ENCODE data around the gene CRYBA2.

Gene CRYBA2

DNA sequence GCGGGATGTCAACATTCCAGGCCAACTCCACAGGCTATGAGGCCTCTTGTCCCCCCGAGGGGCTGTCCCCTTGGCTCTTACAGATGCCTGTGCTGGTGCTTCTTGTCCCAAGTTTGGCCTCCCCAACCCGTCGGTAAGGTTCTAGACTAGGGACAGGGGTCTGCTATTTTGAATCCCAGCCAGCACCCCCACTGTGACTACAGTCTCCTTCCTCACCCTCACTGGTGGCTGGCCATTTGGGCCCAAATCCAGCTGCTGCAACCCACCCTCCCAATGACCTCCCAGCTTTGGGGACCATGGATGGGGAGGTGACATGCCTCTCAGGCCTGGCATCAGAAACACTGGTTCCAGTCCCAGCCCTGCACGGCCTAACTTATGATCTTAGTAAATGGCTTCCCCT, 29.4 kb upstream of the CRYBA2 start:
- DNase-seq = no peak

DNA sequence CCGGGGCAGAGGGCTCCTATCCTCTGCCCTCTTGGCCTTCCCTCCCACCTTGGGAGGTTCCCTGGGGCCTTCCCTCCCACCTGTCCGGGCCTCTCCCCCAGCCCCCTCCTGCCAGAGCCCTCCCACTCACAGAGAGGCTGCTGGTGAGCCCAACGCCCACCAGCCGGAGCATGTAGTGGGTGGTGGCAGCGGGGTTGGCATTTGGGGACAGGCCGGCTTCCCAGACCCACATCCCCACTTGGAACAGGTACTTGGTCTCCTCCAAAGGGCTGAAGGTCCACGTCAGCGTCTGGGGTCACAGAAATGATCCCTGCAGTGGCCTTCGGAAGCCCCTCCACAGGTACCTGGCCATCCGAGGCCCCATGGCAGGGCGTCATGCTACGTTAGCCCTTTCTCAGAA, 28.8 kb upstream of the CRYBA2 start:
- DNase-seq = no peak

DNA sequence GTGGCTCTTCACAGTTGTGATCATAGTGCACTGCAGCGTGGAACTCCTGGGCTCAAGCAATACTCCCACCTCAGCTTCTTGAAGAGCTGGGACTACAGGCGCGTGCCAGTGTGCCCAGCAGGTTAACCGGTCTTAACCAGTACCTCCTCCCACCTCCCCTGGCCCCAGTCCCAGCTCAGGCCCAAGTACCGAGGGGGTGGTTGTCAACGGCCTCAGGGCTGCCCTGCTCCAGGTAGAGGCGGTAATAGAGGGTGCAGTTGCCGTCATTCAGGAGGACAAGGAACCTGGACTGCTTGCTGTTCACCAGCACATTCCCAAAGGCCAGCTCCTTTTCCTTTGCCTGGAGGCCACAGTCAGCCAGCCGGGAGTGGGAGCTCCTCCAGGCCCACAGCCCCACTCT, 28.4 kb upstream of the CRYBA2 start:
- DNase-seq = no peak

DNA sequence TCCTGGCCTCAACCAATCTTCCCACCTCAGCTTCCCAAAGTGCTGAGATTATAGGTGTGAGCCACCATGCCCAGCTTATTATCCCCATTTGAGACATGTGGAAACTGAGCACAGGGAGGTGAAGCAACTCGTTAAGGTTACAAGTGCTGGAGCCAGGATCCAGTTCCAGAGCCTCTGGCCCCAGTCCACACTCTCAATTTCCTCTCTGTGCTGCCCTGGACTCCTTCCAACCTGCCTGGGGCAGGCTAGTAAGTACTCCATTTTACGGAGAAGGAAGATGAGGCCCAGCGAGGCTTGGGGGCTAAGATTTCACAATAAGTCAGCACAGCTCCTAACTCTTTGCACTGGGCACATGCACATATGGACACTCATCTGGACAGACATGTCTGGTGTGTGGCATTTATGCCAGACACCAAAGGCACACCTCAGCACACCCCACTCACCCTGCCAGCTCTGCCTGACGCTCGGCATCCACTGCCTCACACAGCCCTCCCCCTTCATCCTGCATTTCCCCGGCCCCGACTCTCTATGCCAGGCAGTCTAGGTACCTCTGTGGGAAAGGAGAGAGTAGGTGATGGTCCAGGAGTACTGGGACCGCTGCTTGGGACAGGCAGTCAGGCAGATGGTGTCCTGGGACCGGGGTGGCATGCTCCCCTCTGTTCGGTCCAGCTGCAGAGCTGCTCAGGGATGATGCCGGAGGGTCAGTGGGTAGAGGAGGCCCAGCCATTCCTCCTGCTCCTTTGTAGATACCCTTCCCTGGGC, 27.6 kb upstream of the CRYBA2 start:
- DNase-seq = no peak

DNA sequence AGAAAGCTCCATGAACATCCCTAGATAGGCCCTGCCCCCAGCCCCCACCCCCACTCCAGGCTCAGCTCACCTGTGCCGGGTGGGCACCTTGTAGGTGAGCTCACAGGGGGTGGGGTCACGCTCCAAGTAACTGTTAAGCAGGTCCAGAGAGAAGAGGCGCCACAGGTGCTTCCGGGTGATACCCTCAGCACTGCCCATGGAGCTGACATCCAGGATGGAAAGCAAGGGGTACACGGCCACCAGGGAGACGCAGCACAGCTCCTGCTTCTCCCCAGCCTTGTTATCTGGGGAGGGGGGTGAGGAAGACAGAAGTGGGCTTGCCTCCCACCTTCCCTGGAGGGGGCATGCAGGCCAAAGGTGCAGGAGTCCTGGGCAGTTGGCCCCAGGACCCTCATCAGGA, 26.2 kb upstream of the CRYBA2 start:
- no peak for DNase-seq

DNA sequence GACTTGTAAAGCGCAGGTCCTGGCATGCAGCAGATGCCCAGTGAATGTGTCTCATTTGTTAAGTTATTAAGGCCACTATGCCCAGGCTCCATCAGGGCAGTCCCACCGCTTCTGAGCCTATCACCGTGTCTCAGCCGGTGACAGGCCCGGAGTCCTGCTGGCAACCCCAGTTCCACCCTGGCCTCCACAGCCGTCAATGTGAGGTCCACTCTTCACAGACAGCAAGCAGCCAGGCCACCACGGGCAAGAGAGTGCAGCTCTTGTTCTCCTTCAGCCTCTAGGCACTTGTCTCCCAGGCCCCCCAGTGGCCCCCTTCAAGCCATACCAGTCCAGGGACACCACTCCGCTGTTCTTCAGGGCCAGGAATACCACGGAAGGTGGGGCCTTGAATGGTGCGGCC, 25.5 kb upstream of the CRYBA2 start:
- no peak for DNase-seq

DNA sequence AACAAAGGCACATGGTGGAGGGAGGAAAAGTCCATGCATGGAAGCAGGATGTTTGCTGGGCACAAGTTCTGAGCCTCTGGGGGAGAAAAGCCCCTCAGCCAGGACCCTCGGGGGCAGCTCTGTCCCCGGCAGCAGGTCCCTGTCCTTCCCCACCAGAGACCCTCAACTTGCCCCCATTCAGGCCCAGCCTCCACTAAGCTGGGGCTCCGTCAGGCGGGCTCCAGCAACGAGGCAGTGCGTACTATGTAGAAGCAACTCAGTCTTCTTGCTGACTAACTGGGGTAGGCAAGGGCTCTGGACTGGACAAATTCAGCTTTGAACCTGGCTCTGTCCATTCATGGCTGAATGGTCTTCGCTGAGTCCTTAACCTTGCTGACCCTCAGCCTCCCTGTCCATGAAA, 25.1 kb upstream of the CRYBA2 start:
- no peak for DNase-seq

DNA sequence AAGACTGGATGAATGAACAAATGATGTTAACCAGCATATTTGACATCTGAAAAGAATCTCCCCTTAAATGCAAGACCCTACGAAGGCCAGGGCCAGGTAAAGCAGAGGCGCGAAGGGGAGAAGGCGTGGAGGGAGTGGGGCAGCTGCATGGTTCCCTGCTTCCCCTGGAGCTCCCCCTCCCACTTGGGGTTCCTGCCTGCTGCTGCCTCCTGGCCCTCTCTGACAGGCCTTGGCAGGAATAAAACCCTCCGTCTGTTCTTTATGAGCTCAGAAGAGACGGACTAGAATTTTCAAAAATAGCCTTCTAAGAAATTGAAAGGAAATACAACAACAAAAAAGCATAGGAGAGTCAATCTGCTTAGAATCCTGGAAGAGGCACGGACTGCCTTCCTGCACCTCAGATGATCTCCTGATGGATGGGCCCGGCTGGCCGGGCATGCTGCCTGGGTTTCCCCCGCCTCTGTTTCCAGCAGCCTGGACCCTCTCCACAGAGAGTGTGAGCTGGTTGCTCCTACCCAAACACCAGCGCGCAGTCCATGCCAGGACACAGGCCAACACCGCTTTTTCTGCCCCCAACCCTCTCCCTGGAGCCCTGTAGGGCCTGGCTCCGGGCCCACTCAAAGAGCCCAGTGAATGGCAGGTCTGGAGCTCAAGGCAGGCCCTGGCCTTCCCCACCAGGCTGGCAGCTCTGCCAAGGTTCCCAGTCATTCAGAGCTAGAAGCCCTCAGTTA, 24.1 kb upstream of the CRYBA2 start:
- DNase-seq = no peak

DNA sequence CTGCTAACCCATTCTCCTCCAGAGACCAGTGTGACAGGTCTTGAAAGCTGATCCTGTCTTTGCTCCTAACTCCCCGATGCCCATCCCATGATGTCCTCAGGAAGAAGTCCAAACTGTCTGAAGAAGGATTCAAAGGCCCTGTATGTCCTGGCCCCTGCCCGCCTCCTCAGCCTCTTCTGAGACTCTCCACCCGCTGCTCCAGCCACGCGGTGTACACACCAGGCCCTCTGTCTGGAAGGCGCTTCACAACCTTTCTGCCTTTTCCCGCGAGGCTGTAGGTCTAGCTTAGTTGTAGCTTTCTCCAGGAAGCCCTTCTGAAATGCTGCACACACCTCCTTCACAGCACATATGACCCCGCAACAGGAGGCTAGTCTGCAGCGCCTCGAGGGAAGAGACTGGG, 23.5 kb upstream of the CRYBA2 start:
- no peak for DNase-seq

DNA sequence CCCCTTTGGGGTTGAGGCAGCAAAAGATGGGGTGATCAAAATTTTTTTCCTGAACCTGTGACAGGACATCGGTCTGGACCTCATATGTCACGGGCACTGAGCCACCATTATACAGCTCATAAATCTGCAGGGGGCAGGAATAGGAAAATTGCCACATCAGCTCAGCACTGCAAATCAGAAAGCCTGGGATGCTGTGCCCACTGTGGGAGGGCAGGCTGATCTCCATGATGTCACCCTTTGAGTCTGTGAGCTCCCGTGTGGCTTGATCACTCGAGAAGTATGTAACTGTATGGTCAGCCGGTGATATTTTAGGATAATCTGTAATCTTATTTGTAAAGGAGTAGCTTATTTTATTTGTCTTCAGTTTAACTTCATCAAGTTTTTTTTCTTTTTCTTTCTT, 17.7 kb upstream of the CRYBA2 start:
- DNase-seq = no peak

DNA sequence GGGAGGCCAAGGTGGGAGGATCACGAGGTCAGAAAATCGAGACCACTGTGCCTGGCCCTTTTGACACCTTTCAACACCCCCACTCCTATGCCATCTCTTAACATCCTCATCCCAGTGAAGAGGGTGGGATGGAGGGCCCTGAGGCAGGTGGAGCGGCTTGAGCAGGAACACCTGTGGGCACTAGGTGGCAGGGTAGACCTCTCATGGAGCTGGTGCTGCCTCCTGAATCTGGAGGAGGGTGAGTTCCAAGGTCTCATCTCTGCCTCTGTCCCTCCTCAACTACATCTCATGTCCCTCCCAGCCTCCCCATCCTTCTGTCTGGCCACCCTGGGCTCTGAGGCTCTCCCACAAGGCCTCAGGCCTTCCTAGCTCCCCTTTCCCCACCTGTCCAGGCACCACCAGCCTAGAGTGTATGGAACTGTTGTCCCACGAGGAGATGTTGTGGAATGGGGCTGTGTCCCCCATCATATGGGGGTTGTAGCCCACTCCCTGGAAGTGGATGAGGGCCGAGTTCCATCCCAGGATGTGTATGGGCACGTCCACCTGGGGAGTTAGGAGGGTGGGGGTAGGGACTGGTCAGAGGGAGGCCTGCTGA, 17.0 kb upstream of the CRYBA2 start:
- DNase-seq = no peak

DNA sequence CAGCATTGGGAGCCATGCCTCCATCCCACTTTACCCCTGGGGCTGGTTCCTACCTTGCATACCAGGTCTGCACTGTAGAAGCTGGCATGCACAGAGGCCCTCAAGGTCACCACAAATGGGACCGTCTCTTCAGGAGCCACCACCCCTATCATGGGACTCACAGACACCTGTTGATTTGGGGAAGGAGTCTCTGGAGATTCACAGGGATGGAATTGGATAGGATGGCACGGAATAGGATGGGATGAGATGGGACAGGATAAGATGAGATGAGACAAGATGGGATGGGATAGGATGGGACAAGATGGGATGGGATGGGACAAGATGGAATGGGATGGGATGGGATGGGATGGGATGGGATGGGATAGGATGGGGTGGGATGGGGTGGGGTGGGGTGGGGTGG, 16.1 kb upstream of the CRYBA2 start:
- no peak for DNase-seq

DNA sequence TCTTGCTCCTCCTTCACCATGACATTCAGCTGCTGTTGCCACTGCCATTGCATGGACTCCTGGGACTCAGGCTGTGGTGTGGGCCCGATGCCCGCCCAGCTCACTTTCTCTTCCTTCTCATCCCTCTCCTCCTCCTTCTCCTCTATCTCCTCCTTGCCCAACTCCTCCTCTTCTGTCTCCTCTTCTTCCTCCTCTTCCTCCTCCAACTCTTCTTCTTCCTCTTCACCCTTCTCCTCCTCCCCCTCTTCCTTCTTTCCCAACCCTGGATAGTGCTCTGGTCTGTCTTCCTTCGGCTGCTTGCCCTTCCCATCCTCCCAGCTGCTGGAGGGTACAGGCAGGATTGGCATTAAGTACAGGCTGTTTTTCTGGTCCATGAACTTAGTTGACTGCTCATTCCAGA, 10.8 kb upstream of the CRYBA2 start:
- DNase-seq = no peak

DNA sequence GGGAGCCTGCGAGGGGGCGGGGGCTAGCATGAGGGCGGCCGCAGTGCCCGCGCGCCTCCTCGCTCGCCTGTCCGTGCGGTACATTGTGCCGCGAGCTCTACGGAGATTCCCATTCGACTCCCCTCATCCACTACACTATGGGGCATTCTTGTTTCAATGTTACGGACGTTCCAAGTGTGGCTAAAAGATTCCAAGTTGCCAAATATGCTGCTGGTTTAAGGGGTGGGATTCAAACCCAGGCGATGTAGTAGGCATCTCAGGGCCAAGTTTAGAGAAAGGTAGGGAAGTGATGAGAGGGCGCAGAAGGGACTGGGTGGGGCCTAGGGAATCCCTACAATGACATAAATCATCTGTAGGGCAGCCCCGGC, 10.0 kb upstream of the CRYBA2 start:
- no peak for DNase-seq

DNA sequence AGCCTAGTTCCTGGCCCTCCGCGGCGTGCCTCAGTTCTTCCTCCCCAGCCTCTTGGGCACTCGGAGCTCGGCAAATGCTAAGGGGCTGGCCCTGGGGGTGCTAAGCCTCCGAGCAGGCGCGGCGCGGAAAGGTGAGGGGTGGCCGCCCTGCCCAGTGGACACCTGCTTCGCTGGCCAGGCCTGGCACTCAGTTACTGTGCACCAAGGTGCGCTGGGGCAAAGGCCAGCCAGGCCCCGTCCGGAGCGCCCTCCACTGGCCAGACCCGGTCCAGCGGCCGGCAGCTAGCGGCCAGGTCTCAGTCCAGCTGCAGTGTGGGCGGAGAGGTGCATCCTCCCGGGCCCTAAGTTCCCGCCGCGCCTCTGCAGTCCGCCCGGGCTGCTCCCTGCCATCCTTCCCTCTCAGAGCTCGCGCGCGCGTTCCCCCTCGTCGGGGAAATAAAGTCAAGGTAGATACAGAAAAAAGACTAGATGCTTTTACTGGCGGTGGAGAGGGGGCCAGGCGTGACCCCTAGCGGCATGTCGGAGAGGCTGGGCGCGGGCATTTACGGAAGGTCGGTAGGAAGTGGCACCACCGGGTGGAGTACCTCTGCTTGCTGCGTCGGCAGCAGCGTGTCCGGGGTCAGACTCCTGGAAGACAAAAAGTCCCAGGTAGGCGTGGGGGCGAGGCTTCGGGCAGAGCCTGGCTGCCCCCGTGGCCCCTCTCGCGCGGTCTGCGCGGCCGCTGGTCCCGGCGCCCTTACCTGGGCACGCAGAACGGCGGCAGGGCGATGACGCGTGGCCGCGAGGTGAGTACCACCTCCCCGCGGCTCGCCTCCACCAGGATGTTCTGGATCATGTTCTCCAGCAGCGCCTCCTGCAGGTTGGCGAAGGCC, 9.4 kb upstream of the CRYBA2 start:
- peak; percentile 59 for DNase-seq

DNA sequence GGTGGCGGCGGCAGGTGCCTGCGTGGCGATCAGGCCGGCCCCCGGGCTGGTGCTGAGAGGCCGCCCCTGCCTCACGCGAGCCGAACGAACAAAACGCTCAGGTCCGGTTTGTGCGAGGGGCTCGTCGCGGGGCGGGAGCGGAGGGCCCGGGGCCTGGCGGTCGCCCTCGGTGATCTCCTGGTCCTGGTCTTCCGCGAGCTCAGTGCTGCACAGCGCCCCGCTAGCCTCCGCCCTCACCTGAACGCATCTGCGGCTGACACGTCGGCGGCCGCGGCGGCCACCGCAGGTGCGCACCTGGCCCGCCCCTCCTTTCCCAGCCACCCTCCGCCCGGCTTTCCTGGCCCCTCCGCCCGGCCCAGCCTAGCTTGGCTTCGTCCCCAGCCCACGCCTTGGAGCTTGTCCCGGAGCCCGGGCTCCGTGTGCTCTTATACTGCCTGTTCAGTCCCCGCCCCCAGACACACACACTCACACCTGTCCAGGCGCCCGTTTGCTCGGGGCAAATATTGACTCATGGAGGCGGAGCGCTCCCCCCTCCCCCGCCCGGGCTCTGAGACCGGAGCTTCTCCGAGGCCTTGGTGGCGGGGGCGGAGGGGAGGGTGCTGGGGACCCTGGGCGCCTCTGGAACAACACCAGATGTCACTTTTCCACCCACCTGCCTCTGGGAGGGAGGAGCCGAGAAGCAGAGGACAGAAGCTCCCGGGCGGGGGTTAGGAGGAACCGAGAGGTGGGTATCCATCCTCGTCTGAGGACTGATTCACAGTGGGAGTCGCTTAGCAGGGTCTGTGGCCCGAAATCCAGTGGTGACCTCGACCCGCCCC, 8.6 kb upstream of the CRYBA2 start:
- DNase-seq = peak; percentile 47

DNA sequence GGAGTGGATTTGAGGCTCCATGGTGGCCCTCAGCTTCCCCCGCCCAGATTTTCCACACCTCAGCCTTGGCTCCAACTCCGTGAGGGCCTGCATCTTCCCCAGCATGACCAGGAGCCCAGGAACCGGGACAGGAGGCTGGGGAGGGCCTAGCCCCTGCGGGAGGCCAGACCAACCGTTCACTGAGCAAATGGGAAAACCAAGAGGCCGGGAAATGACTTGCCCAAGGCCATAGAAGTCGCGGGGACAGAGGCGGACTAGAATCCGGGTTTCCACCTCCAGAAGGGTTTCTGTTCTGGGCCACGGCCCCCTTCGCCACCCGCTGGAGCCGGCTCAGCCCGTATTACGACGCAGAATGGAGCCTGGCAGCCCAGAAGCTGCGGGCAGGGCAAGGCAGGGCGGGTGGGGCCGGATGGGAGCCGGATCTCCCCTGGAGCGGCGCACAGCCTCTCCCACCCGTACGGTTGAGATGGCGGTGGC, 7.9 kb upstream of the CRYBA2 start:
- no peak for DNase-seq

DNA sequence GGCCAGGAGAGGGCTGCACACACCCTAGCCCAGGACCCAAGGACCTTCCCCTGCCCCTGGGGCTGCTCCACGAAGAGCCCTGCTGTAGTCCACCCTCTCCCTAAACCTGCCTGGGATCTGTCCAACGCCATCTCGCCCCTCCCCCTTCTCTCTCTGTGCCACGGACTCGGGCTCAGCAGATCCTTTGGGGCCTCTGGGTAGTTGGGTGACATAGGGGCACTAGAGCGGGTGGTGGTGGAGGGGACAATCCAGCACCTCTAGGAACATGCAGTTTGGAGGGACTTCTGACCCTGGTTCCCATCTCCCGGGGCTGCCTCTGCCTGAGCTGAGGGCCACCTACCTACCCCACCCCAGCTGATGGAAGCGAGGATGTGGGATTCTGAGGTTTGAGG, 7.3 kb upstream of the CRYBA2 start:
- no peak for DNase-seq

DNA sequence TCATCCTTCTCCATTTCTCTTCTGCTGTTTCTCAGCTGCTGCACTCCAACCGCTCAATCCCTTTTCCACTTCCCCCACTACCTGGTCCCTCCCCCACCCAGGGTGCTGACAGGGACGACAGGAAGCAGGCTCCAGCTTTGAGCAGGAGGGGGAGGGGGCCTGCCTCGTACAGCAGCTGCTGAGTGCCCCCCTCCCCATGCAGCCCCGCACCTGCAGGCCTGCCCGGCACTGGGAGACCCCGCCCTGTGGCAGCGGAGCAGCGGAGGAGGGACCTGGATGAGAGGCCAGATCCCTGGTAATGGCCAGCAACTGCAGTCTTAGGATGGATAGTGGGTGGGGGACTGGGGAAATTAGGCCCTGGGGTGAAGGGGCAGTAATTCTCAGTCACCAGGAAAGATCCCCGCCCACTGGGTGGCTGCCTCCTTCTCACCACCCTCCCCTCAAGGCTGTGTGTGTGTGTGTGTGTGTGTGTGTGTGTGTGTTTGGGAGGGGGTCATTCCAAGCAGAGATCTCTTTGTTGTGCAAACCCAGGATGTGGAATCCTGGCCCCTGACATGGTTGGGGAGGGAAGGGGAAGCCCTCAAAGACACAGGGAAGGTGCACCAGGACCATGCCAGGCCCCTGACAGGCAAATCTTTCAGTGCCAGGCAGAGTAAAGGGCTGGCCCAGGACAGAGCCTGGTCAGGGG, 6.8 kb upstream of the CRYBA2 start:
- DNase-seq = no peak

DNA sequence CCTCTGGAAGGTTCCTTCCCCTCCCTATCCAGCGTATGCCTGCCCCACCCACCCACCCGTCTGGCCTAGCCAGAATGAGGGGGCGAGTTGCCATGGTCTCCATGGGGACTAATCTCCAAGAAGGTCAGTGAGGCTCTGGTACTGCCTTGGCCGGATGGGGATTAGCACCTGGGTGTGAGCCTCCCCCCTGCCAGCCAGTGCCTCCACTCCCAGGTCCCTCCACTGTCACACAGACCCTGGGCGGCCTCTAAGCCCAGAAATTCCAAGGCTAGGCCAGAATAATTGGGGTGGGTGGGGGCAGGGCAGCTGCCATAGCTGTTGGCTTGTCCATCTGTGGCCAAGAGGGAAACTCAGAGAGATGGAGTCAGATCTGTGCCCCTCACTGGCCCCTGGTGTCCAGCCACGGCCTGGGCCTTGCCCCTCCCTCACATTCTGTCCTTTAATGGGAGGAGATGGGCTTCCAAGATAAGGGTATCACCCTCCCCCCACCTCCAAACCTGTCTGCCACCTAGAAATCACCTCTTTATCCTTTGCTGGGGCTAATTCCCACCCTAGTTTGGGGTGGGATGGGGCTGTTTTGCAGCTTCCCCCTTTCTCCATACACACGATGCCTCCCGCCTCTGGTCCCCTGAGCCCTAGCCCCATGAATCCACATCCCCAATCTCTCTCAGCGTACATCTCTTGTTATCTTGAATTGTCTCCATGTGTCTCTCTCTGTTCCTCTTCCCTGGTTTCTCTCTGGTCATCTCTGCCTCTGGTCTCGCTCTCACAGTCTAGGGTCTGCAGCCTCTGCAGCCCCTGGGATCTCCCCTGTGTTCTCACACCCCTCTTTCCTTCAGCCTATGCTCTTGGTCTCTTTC, 6.0 kb upstream of the CRYBA2 start:
- DNase-seq = no peak

Data from activated naive CD4-positive, alpha-beta T cell treated with Interleukin-2 at 50 U/mL for 16 hours (primary cell).